ENCODE results near the gene ZNF394.

DNA sequence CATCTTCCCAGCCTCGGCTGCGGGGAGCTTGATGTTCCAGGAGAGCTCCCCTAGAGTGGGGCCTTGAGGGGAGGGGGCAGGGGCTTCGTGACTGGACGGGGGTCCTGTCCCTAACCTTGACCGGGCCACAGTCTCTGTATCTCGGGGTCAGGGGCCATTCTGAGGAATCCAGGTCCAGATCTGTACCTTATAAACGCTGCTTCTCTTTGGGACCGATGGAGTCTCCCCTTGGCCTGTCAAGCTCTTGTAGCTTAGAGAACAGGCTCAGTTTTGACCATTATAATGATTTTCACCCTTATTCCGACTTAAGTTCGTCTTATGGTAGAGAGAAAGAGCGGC lies 5.2 kb upstream of the ZNF394 start:
- TF ChIP-seq, protein P1, sequence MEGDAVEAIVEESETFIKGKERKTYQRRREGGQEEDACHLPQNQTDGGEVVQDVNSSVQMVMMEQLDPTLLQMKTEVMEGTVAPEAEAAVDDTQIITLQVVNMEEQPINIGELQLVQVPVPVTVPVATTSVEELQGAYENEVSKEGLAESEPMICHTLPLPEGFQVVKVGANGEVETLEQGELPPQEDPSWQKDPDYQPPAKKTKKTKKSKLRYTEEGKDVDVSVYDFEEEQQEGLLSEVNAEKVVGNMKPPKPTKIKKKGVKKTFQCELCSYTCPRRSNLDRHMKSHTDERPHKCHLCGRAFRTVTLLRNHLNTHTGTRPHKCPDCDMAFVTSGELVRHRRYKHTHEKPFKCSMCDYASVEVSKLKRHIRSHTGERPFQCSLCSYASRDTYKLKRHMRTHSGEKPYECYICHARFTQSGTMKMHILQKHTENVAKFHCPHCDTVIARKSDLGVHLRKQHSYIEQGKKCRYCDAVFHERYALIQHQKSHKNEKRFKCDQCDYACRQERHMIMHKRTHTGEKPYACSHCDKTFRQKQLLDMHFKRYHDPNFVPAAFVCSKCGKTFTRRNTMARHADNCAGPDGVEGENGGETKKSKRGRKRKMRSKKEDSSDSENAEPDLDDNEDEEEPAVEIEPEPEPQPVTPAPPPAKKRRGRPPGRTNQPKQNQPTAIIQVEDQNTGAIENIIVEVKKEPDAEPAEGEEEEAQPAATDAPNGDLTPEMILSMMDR (conservative IDR thresholded peaks at IDR 0.05 in 1 of 2, IDR thresholded peaks at IDR 0.05 in 1 of 2; ENCODE audit: extremely low read depth in 1 of 2, insufficient read depth in 1 of 2, low read depth in 1 of 2, low read length in 2 of 2), result no peak
- no peak for TF ChIP-seq EZH2 (IDR thresholded peaks at IDR 0.05; ENCODE audit: borderline replicate concordance, low read length)
